Measurements from ENCODE around the gene DNALI1.
"Not testable (repeated sequence)": the region's sequence is repeated elsewhere in the genome, so short reads cannot be mapped to it uniquely, and the experiment has no call there.

The DNALI1 gene

DNA sequence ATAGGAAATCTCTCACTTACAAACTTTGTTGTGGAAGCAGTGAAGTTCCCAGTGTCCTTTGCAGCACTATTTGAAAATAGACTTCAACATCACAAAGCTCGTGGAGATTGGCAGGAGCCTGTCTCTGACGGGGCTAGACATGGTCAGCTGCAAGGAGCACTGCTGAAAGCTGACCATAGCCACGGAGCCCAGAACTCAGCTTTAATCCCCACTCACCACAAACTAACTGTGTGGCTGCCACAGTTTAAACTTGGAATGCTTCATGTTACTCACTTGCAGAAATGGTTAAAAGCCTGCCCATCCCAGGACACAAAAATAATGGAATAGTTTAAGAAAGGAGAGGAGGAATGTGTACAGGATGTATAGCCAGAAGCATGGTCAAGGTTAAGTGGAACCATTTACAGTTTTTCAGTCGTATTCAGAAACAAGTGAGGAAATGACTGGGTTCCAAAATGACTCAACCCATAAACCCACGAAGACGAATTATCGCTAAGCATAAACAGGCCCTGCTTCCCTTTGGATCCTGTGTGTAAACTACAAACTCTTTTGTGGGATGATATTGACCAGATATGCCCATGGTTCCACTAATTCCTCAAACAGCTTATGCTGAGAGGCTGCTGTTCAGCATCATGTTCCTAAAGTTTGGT lies 18.2 kb downstream of the DNALI1 start:
- Histone ChIP-seq H3K36me3 (ENCODE audit: control insufficient read depth in 2 of 2, insufficient read depth in 2 of 2, low read length in 2 of 2) (peaks cover 27 to 38% of the 10 kb centered on the region in 2 donors), H3K27me3 (ENCODE audit: control insufficient read depth in 1 of 2, insufficient read depth in 2 of 2, low read length in 2 of 2) (no peaks in the 10 kb centered on the region), H3K4me1 (ENCODE audit: control insufficient read depth, insufficient read depth, low read length) (peaks cover 19% of the 10 kb centered on the region), H3K27ac (ENCODE audit: low read length) (peak overlapping the region; percentile 61), H3K4me3 (ENCODE audit: low read length in 2 of 2) (peak overlapping the region in 1 of 2 donors; percentile 22), H3K9me3 (ENCODE audit: control insufficient read depth in 2 of 2, low read length in 2 of 2) (no peaks in the 10 kb centered on the region), H3K9ac (ENCODE audit: low read length in 2 of 2) (no peak overlapping the region)

DNA sequence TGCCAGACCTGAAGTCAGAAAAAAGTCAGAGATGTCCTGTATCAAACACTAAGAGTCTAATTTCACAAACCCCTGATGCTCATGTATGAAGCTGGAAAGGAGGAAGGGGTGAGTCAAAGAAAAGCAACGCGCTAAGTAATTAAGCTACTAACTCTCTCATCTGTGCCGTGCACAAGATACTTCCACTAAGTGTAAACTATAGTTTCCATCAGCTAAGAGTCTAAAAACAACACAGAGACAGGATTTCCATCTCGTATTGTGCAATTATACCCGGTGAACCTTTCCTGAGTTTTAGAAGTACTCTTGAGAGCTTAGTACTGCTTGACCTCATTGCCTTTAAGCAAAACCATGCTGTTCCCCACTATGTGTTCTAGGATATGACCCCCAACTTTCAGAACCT lies 19.0 kb downstream of the DNALI1 start:
- peaks cover 19% of the 10 kb centered on the region for H3K4me1 ChIP-seq (ENCODE audit: control insufficient read depth, insufficient read depth, low read length)
- peak overlapping the region; percentile 61 for H3K27ac ChIP-seq (ENCODE audit: low read length)
- H3K9ac ChIP-seq (ENCODE audit: low read length in 2 of 2) = no peak overlapping the region
- peaks cover 28 to 42% of the 10 kb centered on the region in 2 donors for H3K36me3 ChIP-seq (ENCODE audit: control insufficient read depth in 2 of 2, insufficient read depth in 2 of 2, low read length in 2 of 2)
- H3K9me3 ChIP-seq (ENCODE audit: control insufficient read depth in 2 of 2, low read length in 2 of 2) = no peaks in the 10 kb centered on the region
- no peak overlapping the region for H3K4me3 ChIP-seq (ENCODE audit: low read length in 2 of 2)
- H3K27me3 ChIP-seq (ENCODE audit: control insufficient read depth in 1 of 2, insufficient read depth in 2 of 2, low read length in 2 of 2) = no peaks in the 10 kb centered on the region

DNA sequence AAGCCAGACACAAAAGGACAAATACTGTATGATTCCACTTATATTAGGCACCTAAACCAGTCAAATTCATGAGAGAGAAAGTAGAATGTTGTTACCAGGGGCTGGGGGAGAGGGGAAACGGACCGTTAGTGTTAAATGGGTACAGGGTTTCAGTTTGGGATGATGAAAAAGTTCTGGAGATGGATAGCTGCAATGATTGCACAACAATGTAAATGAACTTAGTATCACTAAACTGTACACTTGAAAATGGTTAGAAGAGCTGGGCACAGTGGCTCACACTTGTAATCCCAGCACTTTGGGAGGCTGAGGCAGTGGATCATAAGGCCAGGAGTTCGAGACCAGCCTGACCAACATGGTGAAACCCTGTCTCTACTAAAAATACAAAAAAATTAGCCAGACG lies 27.8 kb downstream of the DNALI1 start:
- H3K4me1 ChIP-seq (ENCODE audit: control insufficient read depth, insufficient read depth, low read length); H3K4me3 ChIP-seq (ENCODE audit: low read length in 2 of 2); H3K27ac ChIP-seq (ENCODE audit: low read length); H3K9ac ChIP-seq (ENCODE audit: low read length in 2 of 2); H3K27me3 ChIP-seq (ENCODE audit: control insufficient read depth in 1 of 2, insufficient read depth in 2 of 2, low read length in 2 of 2); H3K9me3 ChIP-seq (ENCODE audit: control insufficient read depth in 2 of 2, low read length in 2 of 2): not testable (repeated sequence)
- peaks cover 35 to 52% of the 10 kb centered on the region in 2 donors for H3K36me3 ChIP-seq (ENCODE audit: control insufficient read depth in 2 of 2, insufficient read depth in 2 of 2, low read length in 2 of 2)

DNA sequence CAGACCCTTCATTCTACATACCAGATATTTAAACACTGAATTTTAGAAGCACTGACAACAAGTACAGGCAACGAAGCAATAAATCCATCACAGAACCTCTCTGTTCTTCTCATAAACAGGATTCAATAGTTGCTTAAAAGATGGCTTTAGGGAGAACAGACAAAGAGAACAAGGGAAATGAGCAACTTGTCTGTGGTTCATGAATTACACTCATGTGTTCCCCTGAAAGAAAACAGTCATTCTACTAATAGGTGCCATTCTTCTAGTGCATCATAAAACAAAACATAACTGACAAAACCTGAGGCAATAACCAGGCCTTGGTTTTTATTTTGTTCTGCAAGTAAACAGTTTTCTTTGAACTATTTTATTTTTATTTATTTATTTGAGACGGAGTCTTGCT lies 32.2 kb downstream of the DNALI1 start:
- H3K9me3 ChIP-seq (ENCODE audit: control insufficient read depth in 2 of 2, low read length in 2 of 2) = no peaks in the 10 kb centered on the region
- no peak overlapping the region for H3K27ac ChIP-seq (ENCODE audit: low read length)
- H3K4me1 ChIP-seq (ENCODE audit: control insufficient read depth, insufficient read depth, low read length) = no peaks in the 10 kb centered on the region

DNA sequence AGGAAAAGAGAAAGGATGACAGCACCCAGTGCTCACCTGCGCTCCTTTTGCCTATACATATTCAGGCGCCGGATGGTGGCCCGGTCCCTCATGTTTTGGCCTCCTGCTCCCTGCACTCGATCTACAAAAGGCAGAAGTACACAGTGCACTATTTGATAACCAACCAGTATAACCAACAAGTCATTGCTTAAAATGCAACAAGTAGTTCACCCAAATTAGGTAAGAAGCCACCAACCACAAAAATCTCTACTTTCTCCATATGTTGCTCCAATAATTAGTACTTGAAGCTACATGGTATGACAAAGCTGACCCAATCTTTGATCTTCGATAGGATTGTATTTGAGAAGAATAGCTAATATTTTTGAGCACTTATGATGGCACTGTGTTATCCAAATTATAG lies 37.0 kb downstream of the DNALI1 start:
- no peak overlapping the region for H3K27ac ChIP-seq (ENCODE audit: low read length)
- H3K9me3 ChIP-seq (ENCODE audit: control insufficient read depth in 2 of 2, low read length in 2 of 2) = no peaks in the 10 kb centered on the region
- H3K4me1 ChIP-seq (ENCODE audit: control insufficient read depth, insufficient read depth, low read length) = peaks cover 12% of the 10 kb centered on the region
- H3K36me3 ChIP-seq (ENCODE audit: control insufficient read depth in 2 of 2, insufficient read depth in 2 of 2, low read length in 2 of 2) = peaks cover 13 to 28% of the 10 kb centered on the region in 2 donors
- H3K9ac ChIP-seq (ENCODE audit: low read length in 2 of 2) = no peak overlapping the region
- no peaks in the 10 kb centered on the region for H3K27me3 ChIP-seq (ENCODE audit: control insufficient read depth in 1 of 2, insufficient read depth in 2 of 2, low read length in 2 of 2)
- H3K4me3 ChIP-seq (ENCODE audit: low read length in 2 of 2) = no peak overlapping the region

More for the DNA sequence above, 32.2 kb downstream of the DNALI1 start:
- Histone ChIP-seq H3K4me3 (ENCODE audit: low read length in 2 of 2) (no peak overlapping the region), H3K36me3 (ENCODE audit: control insufficient read depth in 2 of 2, insufficient read depth in 2 of 2, low read length in 2 of 2) (peaks cover 24 to 52% of the 10 kb centered on the region in 2 donors), H3K27me3 (ENCODE audit: control insufficient read depth in 1 of 2, insufficient read depth in 2 of 2, low read length in 2 of 2) (no peaks in the 10 kb centered on the region), H3K9ac (ENCODE audit: low read length in 2 of 2) (no peak overlapping the region)

DNA sequence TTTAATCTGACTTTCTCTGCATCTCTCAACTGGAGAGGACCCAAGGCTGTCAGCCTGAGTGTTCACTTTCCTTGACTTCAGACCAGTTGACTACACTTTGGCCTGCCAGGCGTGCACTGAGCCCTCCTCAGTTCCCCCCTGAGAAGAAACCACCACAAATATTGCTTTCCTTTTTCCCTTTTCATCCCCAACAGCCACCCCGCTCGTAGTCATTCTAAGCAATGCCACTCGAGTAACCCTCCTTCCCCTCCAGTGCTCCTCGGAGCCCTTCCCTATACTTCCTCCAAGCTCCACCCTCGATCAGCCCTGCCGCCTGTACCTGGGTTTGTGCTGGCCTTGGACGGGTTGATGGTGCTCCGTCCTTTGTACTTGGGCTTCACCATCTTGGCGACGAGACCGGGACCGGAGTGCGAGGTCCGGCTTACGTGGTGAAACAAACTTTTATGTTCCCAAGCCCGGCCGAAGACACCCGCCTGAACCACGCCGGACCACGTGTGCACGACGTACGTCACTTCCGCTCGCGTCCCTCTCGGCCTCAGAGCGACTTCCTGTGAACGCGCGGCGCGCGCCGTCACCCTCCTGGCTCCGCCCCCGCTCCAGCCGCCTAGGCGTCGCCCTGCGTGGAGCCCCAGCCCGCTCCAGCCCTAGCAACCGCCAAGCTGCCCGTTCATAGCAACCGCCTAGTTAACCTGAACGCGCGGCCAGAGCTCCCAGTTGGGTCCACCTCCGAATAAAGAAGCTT lies 38.9 kb downstream of the DNALI1 start, which contains the start of gene GNL2:
GNL2 (minus strand) TSS at position 498 of the 742 bp plus-strand sequence; CDS start at position 383, 115 bp downstream.
- Histone ChIP-seq H3K4me1 (ENCODE audit: control insufficient read depth, insufficient read depth, low read length) (peaks cover 12% of the 10 kb centered on the region), H3K36me3 (ENCODE audit: control insufficient read depth in 2 of 2, insufficient read depth in 2 of 2, low read length in 2 of 2) (peaks cover 7 to 17% of the 10 kb centered on the region in 2 donors), H3K4me3 (ENCODE audit: low read length in 2 of 2) (peak within 1 kb of the TSS; percentile 99), H3K27me3 (ENCODE audit: control insufficient read depth in 1 of 2, insufficient read depth in 2 of 2, low read length in 2 of 2) (no peaks in the 10 kb centered on the region), H3K27ac (ENCODE audit: low read length) (peak within 1 kb of the TSS; percentile 70), H3K9ac (ENCODE audit: low read length in 2 of 2) (peak within 1 kb of the TSS; percentile 92 to 95), H3K9me3 (ENCODE audit: control insufficient read depth in 2 of 2, low read length in 2 of 2) (no peaks in the 10 kb centered on the region)

DNA sequence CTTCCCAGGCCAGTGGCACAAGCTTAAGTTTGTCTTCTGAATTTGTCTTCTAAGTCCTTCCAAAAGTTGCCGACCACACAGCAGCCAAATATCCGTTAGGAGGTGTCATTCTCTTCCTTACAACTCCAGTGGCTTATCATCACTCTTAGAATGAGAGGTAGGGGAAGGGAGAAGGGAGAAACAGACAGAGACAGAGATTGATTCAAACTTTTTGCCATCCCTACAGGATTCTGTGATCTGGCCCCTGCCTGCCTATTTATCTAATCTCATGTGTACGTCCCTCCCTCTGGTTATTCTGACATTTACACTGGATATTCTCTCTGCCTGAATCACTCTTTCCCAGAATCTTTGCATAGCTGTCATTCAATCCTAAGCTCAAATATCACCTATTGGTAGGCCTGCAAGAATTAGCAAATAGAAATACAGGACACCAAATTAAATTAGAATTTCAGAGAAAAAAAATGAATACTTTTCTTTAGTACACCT lies 39.5 kb downstream of the DNALI1 start:
- Histone ChIP-seq H3K27me3 (ENCODE audit: control insufficient read depth in 1 of 2, insufficient read depth in 2 of 2, low read length in 2 of 2) (no peaks in the 10 kb centered on the region), H3K36me3 (ENCODE audit: control insufficient read depth in 2 of 2, insufficient read depth in 2 of 2, low read length in 2 of 2) (peaks cover 4 to 11% of the 10 kb centered on the region in 2 donors), H3K27ac (ENCODE audit: low read length) (peak overlapping the region; percentile 70), H3K9me3 (ENCODE audit: control insufficient read depth in 2 of 2, low read length in 2 of 2) (no peaks in the 10 kb centered on the region), H3K4me1 (ENCODE audit: control insufficient read depth, insufficient read depth, low read length) (peaks cover 12% of the 10 kb centered on the region), H3K4me3 (ENCODE audit: low read length in 2 of 2) (peak overlapping the region; percentile 99), H3K9ac (ENCODE audit: low read length in 2 of 2) (peak overlapping the region; percentile 43 to 62)

DNA sequence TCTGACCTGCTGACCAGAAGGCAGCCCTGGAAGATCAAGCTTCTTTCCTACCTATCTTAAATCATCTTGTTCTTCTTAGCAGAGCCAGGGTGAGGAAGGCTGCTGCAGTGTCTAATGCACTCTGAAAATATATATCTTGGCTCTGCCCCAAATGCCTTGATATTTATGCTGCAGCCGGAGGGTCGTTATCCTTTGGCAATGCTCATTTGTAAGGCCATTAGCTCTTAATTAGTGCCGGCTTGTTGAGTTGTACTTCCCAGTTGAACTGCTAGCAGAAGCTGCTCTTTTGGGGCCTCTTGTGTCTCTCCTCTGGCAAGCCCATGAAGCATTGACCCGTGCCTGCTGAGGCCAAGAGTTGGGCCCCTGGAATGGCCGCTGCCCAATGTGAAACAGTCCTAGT lies 43.2 kb downstream of the DNALI1 start:
- H3K36me3 ChIP-seq (ENCODE audit: control insufficient read depth in 2 of 2, insufficient read depth in 2 of 2, low read length in 2 of 2) = no peaks in the 10 kb centered on the region
- no peaks in the 10 kb centered on the region for H3K9me3 ChIP-seq (ENCODE audit: control insufficient read depth in 2 of 2, low read length in 2 of 2)
- no peaks in the 10 kb centered on the region for H3K27me3 ChIP-seq (ENCODE audit: control insufficient read depth in 1 of 2, insufficient read depth in 2 of 2, low read length in 2 of 2)
- H3K4me3 ChIP-seq (ENCODE audit: low read length in 2 of 2) = no peak overlapping the region
- H3K9ac ChIP-seq (ENCODE audit: low read length in 2 of 2) = no peak overlapping the region
- H3K27ac ChIP-seq (ENCODE audit: low read length) = no peak overlapping the region
- peaks cover 3% of the 10 kb centered on the region for H3K4me1 ChIP-seq (ENCODE audit: control insufficient read depth, insufficient read depth, low read length)

DNA sequence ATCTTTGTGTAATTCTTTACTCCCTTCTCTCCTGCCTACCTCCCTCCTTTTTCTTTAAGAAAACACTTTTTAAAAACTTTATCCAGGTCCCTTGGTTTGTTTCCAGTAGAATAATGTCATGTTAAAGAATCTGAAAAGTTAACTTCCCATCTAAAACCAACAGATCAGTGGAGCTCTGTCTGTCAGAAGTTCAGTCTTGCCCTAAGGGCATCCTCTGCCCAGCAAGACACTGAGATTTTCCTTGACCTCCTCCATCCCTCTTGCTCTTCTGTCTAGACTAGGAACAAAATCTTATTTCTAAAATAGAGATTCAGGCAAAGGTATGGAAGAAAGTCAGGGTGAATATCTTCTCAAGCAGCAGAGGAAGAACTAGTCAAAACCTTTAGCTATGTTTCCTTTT lies 44.7 kb downstream of the DNALI1 start:
- Histone ChIP-seq H3K27ac (ENCODE audit: low read length) (no peak overlapping the region), H3K9me3 (ENCODE audit: control insufficient read depth in 2 of 2, low read length in 2 of 2) (no peaks in the 10 kb centered on the region), H3K9ac (ENCODE audit: low read length in 2 of 2) (no peak overlapping the region), H3K36me3 (ENCODE audit: control insufficient read depth in 2 of 2, insufficient read depth in 2 of 2, low read length in 2 of 2) (no peaks in the 10 kb centered on the region), H3K27me3 (ENCODE audit: control insufficient read depth in 1 of 2, insufficient read depth in 2 of 2, low read length in 2 of 2) (no peaks in the 10 kb centered on the region), H3K4me1 (ENCODE audit: control insufficient read depth, insufficient read depth, low read length) (peaks cover 14% of the 10 kb centered on the region), H3K4me3 (ENCODE audit: low read length in 2 of 2) (no peak overlapping the region)

DNA sequence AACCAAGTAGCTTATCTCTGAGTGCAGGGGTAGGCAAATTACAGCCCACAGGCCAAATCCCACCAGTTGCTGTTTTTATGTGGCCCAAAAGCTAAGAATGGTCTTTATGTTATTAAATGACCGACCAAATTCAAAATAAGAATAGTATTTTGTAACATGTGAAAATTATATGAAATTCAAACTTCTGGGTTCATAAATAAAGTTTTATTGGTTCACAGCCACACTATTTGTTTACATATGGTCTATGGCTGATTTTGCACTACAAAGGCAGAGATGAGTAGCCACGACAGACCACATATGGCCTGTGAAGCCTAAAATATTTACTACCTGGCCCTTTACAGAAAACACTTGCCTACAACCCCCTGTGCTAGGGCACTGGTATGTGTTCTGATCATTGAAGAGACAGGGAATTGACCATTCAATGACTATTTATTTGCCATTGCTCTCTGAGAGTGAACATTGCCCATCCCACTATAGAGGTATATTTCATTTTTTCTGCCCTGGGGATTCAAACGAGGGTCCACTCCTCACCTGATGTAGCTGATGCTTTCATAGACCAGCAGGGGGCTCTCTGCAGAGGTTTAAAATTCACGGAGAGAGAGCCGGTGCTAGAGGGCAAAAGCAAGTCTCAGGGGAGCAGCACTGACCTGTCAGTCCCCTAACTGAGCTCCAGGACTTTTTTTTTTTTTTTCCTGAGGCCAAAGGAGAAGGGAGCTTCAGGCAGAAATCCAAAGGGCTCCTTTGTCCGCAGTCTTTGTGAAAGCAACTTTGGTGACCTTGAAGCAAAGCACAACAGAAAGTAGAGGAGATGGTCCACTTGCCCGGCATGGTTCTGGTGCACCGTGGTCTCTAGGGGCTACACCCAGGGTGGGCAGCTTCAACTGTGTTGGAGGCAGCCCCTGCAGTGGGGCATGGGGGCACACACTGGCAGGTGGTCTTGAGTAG lies 46.3 kb downstream of the DNALI1 start:
- Histone ChIP-seq H3K27ac (ENCODE audit: low read length) (no peak overlapping the region), H3K27me3 (ENCODE audit: control insufficient read depth in 1 of 2, insufficient read depth in 2 of 2, low read length in 2 of 2) (no peaks in the 10 kb centered on the region), H3K36me3 (ENCODE audit: control insufficient read depth in 2 of 2, insufficient read depth in 2 of 2, low read length in 2 of 2) (no peaks in the 10 kb centered on the region), H3K9me3 (ENCODE audit: control insufficient read depth in 2 of 2, low read length in 2 of 2) (no peaks in the 10 kb centered on the region), H3K9ac (ENCODE audit: low read length in 2 of 2) (no peak overlapping the region), H3K4me1 (ENCODE audit: control insufficient read depth, insufficient read depth, low read length) (peaks cover 21% of the 10 kb centered on the region), H3K4me3 (ENCODE audit: low read length in 2 of 2) (no peak overlapping the region)
